OCI-M1 (cell line): ENCODE results near the gene KIF21A.

ENCODE experiments used
- DNase-seq: peaks from one replicate; lab custom pipeline; 2025; lab: John Stamatoyannopoulos, UW

The KIF21A gene

GRCh38 chr12:39272871-39273655 is 169.9 kb downstream of the KIF21A start:
- peak; percentile 61 for DNase-seq

GRCh38 chr12:39269492-39269891 is 173.4 kb downstream of the KIF21A start:
- DNase-seq: no peak

- DNase-seq: no peak
These were observed 175.0 kb downstream of the KIF21A start for GRCh38 chr12:39267886-39268285.

DNA sequence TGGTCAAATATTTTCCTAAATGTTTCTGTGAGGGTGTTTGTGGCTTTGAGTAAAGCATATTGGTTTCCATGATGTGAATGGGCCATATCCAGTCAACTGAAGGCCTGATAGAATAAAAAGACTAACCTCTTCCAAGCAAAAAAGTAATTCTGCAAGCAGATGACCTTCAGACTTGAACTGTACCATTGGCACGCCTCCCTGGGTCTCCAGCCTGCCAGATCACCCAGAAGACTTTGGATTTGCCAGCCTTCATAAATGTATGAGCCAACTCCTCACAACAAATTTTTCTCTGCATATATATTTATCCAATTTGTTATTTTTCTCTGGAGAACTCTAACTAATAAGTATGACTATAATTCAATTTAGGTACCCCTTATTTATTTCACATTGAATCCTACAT is 190.3 kb downstream of the KIF21A start:
- DNase-seq: no peak
